ENCODE measurements around the gene PASK.

- no peak for TF ChIP-seq CTCF (IDR thresholded peaks at IDR 0.05 in 4 of 5, conservative IDR thresholded peaks at IDR 0.05 in 1 of 5)
- no peak for TF ChIP-seq POLR2A (IDR thresholded peaks at IDR 0.05)
Observed at GRCh38 chr2:241125626-241126025, 23.6 kb downstream of the PASK start.

Measured in gastrocnemius medialis (tissue), 4 donors.